KMS-11 (cell line): ENCODE measurements around the gene FAH.

ENCODE experiments used
- H2AFZ ChIP-seq: fragments of 200-600 bp; sonication (generic); 2 replicates; pipeline ENCODE4 v1.6.1; 2016; ENCODE audit warnings: antibody characterized with exemption, mixed run types, low read depth
- H3K27ac ChIP-seq: fragments of 200-600 bp; sonication (generic); 2 replicates; pipeline ENCODE4 v1.6.1; 2016; ENCODE audit warnings: mild to moderate bottlenecking, mixed run types
- H3K27me3 ChIP-seq: fragments of 200-600 bp; sonication (generic); 2 replicates; pipeline ENCODE4 v1.6.1; 2017; ENCODE audit warnings: mild to moderate bottlenecking, low read depth, mixed run types, moderate library complexity; ENCODE audit not compliant: insufficient read depth
- H3K36me3 ChIP-seq: fragments of 200-600 bp; sonication (generic); 2 replicates; pipeline ENCODE4 v1.6.1; 2017; ENCODE audit warnings: mild to moderate bottlenecking, mixed run types; ENCODE audit not compliant: insufficient read depth
- H3K4me1 ChIP-seq: fragments of 200-600 bp; sonication (generic); 2 replicates; pipeline ENCODE4 v1.6.1; 2016; ENCODE audit warnings: mild to moderate bottlenecking, low read depth, mixed run types; ENCODE audit not compliant: poor library complexity, severe bottlenecking
- H3K4me2 ChIP-seq: fragments of 200-600 bp; sonication (generic); 2 replicates; pipeline ENCODE4 v1.7.0; 2016; ENCODE audit warnings: mild to moderate bottlenecking, mixed run types
- H3K4me3 ChIP-seq: fragments of 200-600 bp; sonication (generic); IDR thresholded peaks from 2 replicates; pipeline ENCODE4 v1.6.1; 2017; ENCODE audit warnings: low read depth, low read length, mixed read lengths; ENCODE audit not compliant: insufficient read depth
- H3K79me2 ChIP-seq: fragments of 200-600 bp; sonication (generic); 2 replicates; pipeline ENCODE4 v1.6.1; 2016; ENCODE audit warnings: low read depth, mixed run types; ENCODE audit not compliant: insufficient read depth
- H3K9ac ChIP-seq: fragments of 200-600 bp; sonication (generic); 2 replicates; pipeline ENCODE4 v1.6.1; 2016; ENCODE audit warnings: mild to moderate bottlenecking, mixed run types
- H4K20me1 ChIP-seq: fragments of 200-600 bp; sonication (generic); 2 replicates; pipeline ENCODE4 v1.6.1; 2016; ENCODE audit warnings: mild to moderate bottlenecking, mixed run types; ENCODE audit not compliant: insufficient read depth
- TF ChIP-seq, protein P1 (sequence below): fragments of 200-600 bp; sonication (generic); conservative IDR thresholded peaks from 2 replicates; pipeline ENCODE4 v1.6.1; 2017; ENCODE audit warnings: low read depth, mild to moderate bottlenecking, antibody characterized with exemption, low read length, moderate library complexity, mixed read lengths

FAH gene

DNA sequence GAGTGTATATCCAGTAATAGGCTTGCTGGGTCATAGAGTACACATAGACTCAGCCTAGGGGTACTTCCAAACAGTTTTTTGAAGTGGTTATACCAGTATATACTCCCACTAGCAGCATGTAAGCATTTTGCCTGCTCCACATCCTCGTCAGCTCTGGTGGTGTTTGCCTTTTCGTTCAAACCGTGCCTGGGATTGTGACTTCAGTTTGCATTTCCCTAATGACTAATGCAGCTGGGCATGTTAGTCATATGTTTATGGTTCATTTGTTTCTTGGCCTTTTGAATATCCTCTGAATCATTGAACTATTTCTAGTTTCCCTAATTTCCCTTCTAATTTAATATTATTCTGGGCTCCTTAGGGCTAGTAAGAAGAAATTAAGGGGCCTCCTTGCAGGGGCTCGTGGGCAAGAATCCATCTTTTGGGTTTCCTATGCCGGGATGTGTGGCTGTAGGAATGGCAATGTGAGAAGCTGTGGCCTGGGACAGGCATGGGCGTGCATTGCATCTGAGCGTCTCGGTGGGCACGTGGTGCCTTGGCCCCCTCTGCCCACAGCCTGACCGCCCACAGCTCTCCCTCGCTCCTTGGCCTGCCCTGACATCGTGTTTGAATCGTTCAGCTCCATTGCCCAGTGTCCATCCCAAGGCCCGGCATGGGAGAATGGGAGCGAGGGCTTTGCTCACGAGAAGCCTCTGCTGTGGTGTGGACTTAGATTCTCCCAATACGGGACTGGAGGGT lies 26.4 kb downstream of the FAH start:
- no peak overlapping the region for H2AFZ ChIP-seq
- H3K9ac ChIP-seq, result no peak overlapping the region
- H3K4me1 ChIP-seq, result no peaks in the 10 kb centered on the region
- H3K27ac ChIP-seq, result no peak overlapping the region
- H4K20me1 ChIP-seq, result no peaks in the 10 kb centered on the region
- no peaks in the 10 kb centered on the region for H3K79me2 ChIP-seq
- TF ChIP-seq, protein P1, sequence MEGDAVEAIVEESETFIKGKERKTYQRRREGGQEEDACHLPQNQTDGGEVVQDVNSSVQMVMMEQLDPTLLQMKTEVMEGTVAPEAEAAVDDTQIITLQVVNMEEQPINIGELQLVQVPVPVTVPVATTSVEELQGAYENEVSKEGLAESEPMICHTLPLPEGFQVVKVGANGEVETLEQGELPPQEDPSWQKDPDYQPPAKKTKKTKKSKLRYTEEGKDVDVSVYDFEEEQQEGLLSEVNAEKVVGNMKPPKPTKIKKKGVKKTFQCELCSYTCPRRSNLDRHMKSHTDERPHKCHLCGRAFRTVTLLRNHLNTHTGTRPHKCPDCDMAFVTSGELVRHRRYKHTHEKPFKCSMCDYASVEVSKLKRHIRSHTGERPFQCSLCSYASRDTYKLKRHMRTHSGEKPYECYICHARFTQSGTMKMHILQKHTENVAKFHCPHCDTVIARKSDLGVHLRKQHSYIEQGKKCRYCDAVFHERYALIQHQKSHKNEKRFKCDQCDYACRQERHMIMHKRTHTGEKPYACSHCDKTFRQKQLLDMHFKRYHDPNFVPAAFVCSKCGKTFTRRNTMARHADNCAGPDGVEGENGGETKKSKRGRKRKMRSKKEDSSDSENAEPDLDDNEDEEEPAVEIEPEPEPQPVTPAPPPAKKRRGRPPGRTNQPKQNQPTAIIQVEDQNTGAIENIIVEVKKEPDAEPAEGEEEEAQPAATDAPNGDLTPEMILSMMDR, result no peak
- H3K27me3 ChIP-seq, result no peaks in the 10 kb centered on the region
- H3K4me2 ChIP-seq, result no peak overlapping the region
- H3K4me3 ChIP-seq, result no peak overlapping the region
- no peaks in the 10 kb centered on the region; the same call in 1 of the 2 replicates for H3K36me3 ChIP-seq

DNA sequence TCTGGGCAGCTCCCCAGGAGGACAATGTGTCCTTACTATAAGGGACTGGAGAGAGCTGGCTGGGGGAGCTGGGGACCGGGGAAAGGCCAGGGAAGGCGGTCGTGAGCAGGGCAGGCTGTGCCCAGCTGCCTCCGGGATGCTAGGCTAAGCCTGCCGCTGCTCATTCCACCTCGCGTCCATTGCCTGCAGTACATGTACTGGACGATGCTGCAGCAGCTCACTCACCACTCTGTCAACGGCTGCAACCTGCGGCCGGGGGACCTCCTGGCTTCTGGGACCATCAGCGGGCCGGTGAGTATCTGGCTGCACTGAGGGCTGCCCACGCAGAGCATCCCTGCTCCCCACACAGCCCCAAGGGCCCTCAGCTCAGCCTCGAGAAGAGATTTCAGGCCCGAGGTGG lies 27.1 kb downstream of the FAH start:
- H3K27ac ChIP-seq, result no peak overlapping the region
- TF ChIP-seq, protein P1, result no peak

DNA sequence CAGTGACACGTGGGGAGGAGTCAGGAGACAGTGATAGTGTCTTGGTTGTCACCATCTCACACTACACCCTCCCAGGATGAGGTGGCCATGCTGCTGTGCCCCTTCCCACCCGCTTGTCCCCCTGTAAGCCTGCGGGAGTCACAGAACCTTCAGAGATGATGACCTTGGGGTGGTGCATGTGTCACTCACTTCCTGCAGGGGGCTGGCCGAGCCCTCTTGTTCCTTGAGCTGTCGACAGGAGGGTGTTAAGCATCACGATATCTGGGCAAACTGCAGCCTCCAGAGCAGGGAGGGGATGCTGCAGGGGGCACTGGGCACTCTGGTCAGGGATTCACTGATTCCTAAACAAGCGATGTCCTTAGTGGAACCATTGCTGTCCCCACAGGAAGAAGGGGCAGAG lies 27.7 kb downstream of the FAH start:
- TF ChIP-seq, protein P1, result no peak
- Histone ChIP-seq H2AFZ (no peak overlapping the region), H4K20me1 (no peaks in the 10 kb centered on the region), H3K27me3 (no peaks in the 10 kb centered on the region), H3K27ac (no peak overlapping the region), H3K9ac (no peak overlapping the region), H3K36me3 (no peaks in the 10 kb centered on the region; the same call in 1 of the 2 replicates), H3K4me2 (no peak overlapping the region), H3K79me2 (no peaks in the 10 kb centered on the region), H3K4me1 (no peaks in the 10 kb centered on the region), H3K4me3 (no peak overlapping the region)

More for the DNA sequence above, 27.1 kb downstream of the FAH start:
- Histone ChIP-seq H2AFZ (no peak overlapping the region), H3K36me3 (no peaks in the 10 kb centered on the region; the same call in 1 of the 2 replicates), H3K4me2 (no peak overlapping the region), H3K79me2 (no peaks in the 10 kb centered on the region), H3K9ac (no peak overlapping the region), H3K4me1 (no peaks in the 10 kb centered on the region), H3K4me3 (no peak overlapping the region), H4K20me1 (no peaks in the 10 kb centered on the region), H3K27me3 (no peaks in the 10 kb centered on the region)

DNA sequence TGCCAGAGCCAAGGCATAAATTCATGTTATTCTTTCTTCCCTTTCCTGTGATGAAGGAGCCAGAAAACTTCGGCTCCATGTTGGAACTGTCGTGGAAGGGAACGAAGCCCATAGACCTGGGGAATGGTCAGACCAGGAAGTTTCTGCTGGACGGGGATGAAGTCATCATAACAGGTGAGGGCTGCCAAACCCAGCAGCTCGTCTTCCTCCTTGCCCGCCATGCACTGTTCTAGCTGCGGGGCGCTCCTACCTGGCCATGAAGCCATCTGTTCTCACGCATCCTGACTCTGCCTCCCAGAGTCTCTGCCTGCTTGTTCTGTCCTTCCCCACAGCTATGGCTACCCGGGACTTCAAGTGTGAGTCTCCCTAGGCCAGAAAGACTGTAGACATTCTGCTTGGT lies 28.2 kb downstream of the FAH start:
- H2AFZ ChIP-seq, result no peak overlapping the region
- no peaks in the 10 kb centered on the region for H3K79me2 ChIP-seq
- no peak overlapping the region for H3K27ac ChIP-seq
- H3K4me1 ChIP-seq, result no peaks in the 10 kb centered on the region
- no peak overlapping the region for H3K9ac ChIP-seq
- no peaks in the 10 kb centered on the region for H4K20me1 ChIP-seq
- H3K36me3 ChIP-seq, result no peaks in the 10 kb centered on the region; the same call in 1 of the 2 replicates
- TF ChIP-seq, protein P1, result no peak
- H3K4me3 ChIP-seq, result no peak overlapping the region
- no peaks in the 10 kb centered on the region for H3K27me3 ChIP-seq
- no peak overlapping the region for H3K4me2 ChIP-seq
